GM12878 (cell line): ENCODE measurements around the gene LRP1.

ENCODE experiments used
- CEBPB ChIP-seq, 2 experiments: fragments of 150-350 bp in 1 of 2; IDR thresholded peaks; 2 replicates each; pipeline ENCODE4 v1.6.1; 2012 to 2014; ENCODE audit warnings: low read depth in 2 of 2, low read length in 2 of 2, borderline replicate concordance in 1 of 2, inconsistent platforms in 1 of 2
- EZH2 ChIP-seq: IDR thresholded peaks from 2 replicates; pipeline ENCODE4 v1.6.1; 2012; ENCODE audit warnings: low read depth, mild to moderate bottlenecking, control low read depth, inconsistent platforms, low read length, borderline replicate concordance; ENCODE audit not compliant: control insufficient read depth
- HDGF ChIP-seq: fragments of 450-650 bp; IDR thresholded peaks from 2 replicates; pipeline ENCODE4 v1.6.1; 2016; ENCODE audit warnings: antibody characterized with exemption
- NRF1 ChIP-seq: conservative IDR thresholded peaks from 2 replicates; pipeline ENCODE4 v1.6.1; 2011; ENCODE audit warnings: mild to moderate bottlenecking, low read depth, low read length, improper control_type of control experiment
- POLR2A ChIP-seq: IDR thresholded peaks from 2 replicates; pipeline ENCODE4 v1.6.1; 2011; ENCODE audit warnings: low read depth, mild to moderate bottlenecking, low read length
- YY1 ChIP-seq: IDR thresholded peaks from 2 replicates; pipeline ENCODE4 v1.6.1; 2011; ENCODE audit warnings: low read depth, mild to moderate bottlenecking, low read length

DNA sequence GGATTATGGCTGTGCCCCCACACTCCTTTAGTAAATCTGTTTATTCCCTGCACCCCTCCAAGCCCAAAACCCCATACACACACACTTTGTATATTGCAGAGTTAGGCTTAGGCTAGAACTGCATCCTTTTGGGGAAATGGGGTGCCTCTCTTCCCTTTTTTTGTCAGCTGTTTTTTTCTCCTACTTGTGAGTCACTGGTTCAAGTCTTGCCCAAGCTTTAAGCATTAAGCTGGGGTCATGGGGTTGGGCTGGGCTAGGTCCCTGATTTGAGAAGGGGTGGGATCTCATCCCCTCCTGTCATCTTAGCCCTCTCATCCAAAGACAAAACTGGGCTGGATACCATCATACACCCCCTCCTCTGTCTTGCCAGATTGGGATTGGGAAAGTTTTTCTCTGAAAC, 1.6 kb downstream of the LRP1 start:
- TF ChIP-seq YY1 (no peak), POLR2A (no peak), EZH2 (no peak), HDGF (no peak), CEBPB (IDR thresholded peaks at IDR 0.05; ENCODE audit: borderline replicate concordance in 1 of 2, low read depth in 2 of 2, low read length in 2 of 2) (no peak), NRF1 (no peak)
